HG02798 (cell line): ENCODE results near the gene MRC2.
"Not testable (repeated sequence)": the region's sequence is repeated elsewhere in the genome, so short reads cannot be mapped to it uniquely, and the experiment has no call there.

ENCODE experiments used
- ATAC-seq: cut with Tn5 transposase; IDR thresholded peaks from one replicate; pipeline ENCODE4 v1.9.1; 2021; ENCODE audit warnings: mild to moderate bottlenecking; ENCODE audit not compliant: unreplicated experiment, poor library complexity

MRC2 gene

GRCh38 chr17:62613095-62613494 lies 14.4 kb upstream of the MRC2 start:
- ATAC-seq, result not testable (repeated sequence)

GRCh38 chr17:62614142-62614541 lies 13.3 kb upstream of the MRC2 start:
- no peak for ATAC-seq

- ATAC-seq, result no peak
These were observed 12.0 kb upstream of the MRC2 start for GRCh38 chr17:62615503-62615902.

GRCh38 chr17:62616993-62617893 lies 10.2 kb upstream of the MRC2 start:
- no peak for ATAC-seq

GRCh38 chr17:62617894-62618472 lies 9.5 kb upstream of the MRC2 start:
- ATAC-seq, result no peak

- ATAC-seq, result no peak
These were observed 8.6 kb upstream of the MRC2 start for GRCh38 chr17:62618647-62619416.

- ATAC-seq, result no peak
These were observed 7.9 kb upstream of the MRC2 start for GRCh38 chr17:62619417-62620155.

GRCh38 chr17:62621223-62621622 lies 6.2 kb upstream of the MRC2 start:
- no peak for ATAC-seq

- ATAC-seq, result no peak
These were observed 2.1 kb upstream of the MRC2 start for GRCh38 chr17:62625184-62625869.

- no peak for ATAC-seq
These were observed 1.6 kb upstream of the MRC2 start for GRCh38 chr17:62625870-62626200.

GRCh38 chr17:62626719-62627218 lies 701 bp upstream of the MRC2 start:
- ATAC-seq, result no peak

GRCh38 chr17:62627904-62628633 lies 599 bp downstream of the MRC2 start:
- no peak for ATAC-seq

GRCh38 chr17:62628831-62629555 lies 1.5 kb downstream of the MRC2 start:
- no peak for ATAC-seq

GRCh38 chr17:62629556-62630364 lies 2.3 kb downstream of the MRC2 start:
- ATAC-seq, result no peak

GRCh38 chr17:62630365-62631085 lies 3.1 kb downstream of the MRC2 start:
- ATAC-seq, result no peak

GRCh38 chr17:62631086-62631935 lies 3.8 kb downstream of the MRC2 start:
- ATAC-seq, result no peak
